GM20000 (cell line): Measurements from ENCODE around the gene LRP8.

ENCODE experiments used
- DNase-seq: peaks from one replicate; pipeline ENCODE4 v3.0.0; 2012; ENCODE audit warnings: low spot score
- CTCF ChIP-seq: IDR thresholded peaks from 2 replicates; pipeline ENCODE4 v1.5.1; 2012; ENCODE audit warnings: mild to moderate bottlenecking, control low read depth; ENCODE audit errors: extremely low read depth, missing control alignments

LRP8 gene

GRCh38 chr1:53359934-53360276, 32.0 kb upstream of the LRP8 start:
- no peak for TF ChIP-seq CTCF
- DNase-seq: no peak

GRCh38 chr1:53359225-53359933, 31.5 kb upstream of the LRP8 start:
- no peak for TF ChIP-seq CTCF
- no peak for DNase-seq

GRCh38 chr1:53356637-53357036, 28.8 kb upstream of the LRP8 start:
- DNase-seq: no peak
- no peak for TF ChIP-seq CTCF

GRCh38 chr1:53354119-53354518, 26.2 kb upstream of the LRP8 start:
- no peak for TF ChIP-seq CTCF
- no peak for DNase-seq

- no peak for DNase-seq
- no peak for TF ChIP-seq CTCF
Observed at GRCh38 chr1:53352561-53352960, 24.7 kb upstream of the LRP8 start.

- no peak for DNase-seq
- TF ChIP-seq CTCF: no peak
Observed at GRCh38 chr1:53350853-53351767, 23.2 kb upstream of the LRP8 start.

- no peak for DNase-seq
- no peak for TF ChIP-seq CTCF
Observed at GRCh38 chr1:53349968-53350852, 22.3 kb upstream of the LRP8 start.
